Keratinocyte (primary cell): ENCODE results near the gene AKT1. TPM values are rescaled to one million over a fixed set of nuclear protein-coding genes. Genes with fewer than 3 reads are reported as not detected.
"Not testable (repeated sequence)": the region's sequence is repeated elsewhere in the genome, so short reads cannot be mapped to it uniquely, and the experiment has no call there.

Experiments
- DNase-seq: peaks from one replicate; pipeline ENCODE4 v3.0.0-alpha.2; 2011; ENCODE audit warnings: low read depth, missing footprints, low spot score
- FAIRE-seq: peaks from 2 replicates; lab custom pipeline; 2011; peaks lifted over from hg19 to GRCh38; lab: Jason Lieb, UNC
- H2AFZ ChIP-seq: 2 replicates; pipeline ENCODE4 v1.6.0; 2012; ENCODE audit warnings: low read length, control low read depth, inconsistent platforms; ENCODE audit not compliant: control insufficient read depth
- H3K27ac ChIP-seq: 2 replicates; pipeline ENCODE4 v1.5.1; 2011; ENCODE audit warnings: low read length; ENCODE audit not compliant: control insufficient read depth, insufficient read depth
- H3K27me3 ChIP-seq: 3 replicates; pipeline ENCODE4 v1.6.0; 2011; ENCODE audit warnings: low read length; ENCODE audit not compliant: control insufficient read depth, insufficient read depth; ENCODE audit errors: extremely low read depth
- H3K36me3 ChIP-seq, 2 experiments: 2 replicates in 1 of 2; 3 replicates in 1 of 2; pipeline ENCODE4 v1.5.1; 2011; ENCODE audit warnings: low read length in 2 of 2, mild to moderate bottlenecking in 1 of 2; ENCODE audit not compliant: control insufficient read depth in 2 of 2, insufficient read depth in 2 of 2; ENCODE audit errors: extremely low read depth in 1 of 2
- H3K4me1 ChIP-seq: 3 replicates; pipeline ENCODE4 v1.5.1; 2011; ENCODE audit warnings: low read length; ENCODE audit not compliant: control insufficient read depth, insufficient read depth; ENCODE audit errors: extremely low read depth
- H3K4me2 ChIP-seq: 3 replicates; pipeline ENCODE4 v1.6.0; 2011; ENCODE audit warnings: low read depth, low read length; ENCODE audit not compliant: control insufficient read depth, insufficient read depth; ENCODE audit errors: extremely low read depth
- H3K4me3 ChIP-seq, 3 experiments: fragments of 200-600 bp in 1 of 3; sonication (generic) in 1 of 3; 2 replicates in 2 of 3; 3 replicates in 1 of 3; pipeline ENCODE4 v1.5.1; 2011 to 2016; ENCODE audit warnings: low read length in 3 of 3, mild to moderate bottlenecking in 3 of 3, control low read depth in 2 of 3, inconsistent platforms in 1 of 3, low read depth in 1 of 3, mixed read lengths in 1 of 3, mixed run types in 1 of 3, moderate library complexity in 1 of 3; ENCODE audit not compliant: control insufficient read depth in 2 of 3, insufficient read depth in 2 of 3; ENCODE audit errors: extremely low read depth in 1 of 3
- H3K79me2 ChIP-seq: 2 replicates; pipeline ENCODE4 v1.6.0; 2012; ENCODE audit warnings: low read length; ENCODE audit not compliant: control insufficient read depth, insufficient read depth
- H3K9ac ChIP-seq: 3 replicates; pipeline ENCODE4 v1.6.0; 2011; ENCODE audit warnings: low read length; ENCODE audit not compliant: control insufficient read depth, insufficient read depth; ENCODE audit errors: extremely low read depth
- H3K9me1 ChIP-seq: 3 replicates; pipeline ENCODE4 v1.6.0; 2011; ENCODE audit warnings: low read length; ENCODE audit not compliant: control insufficient read depth, insufficient read depth; ENCODE audit errors: extremely low read depth
- H3K9me3 ChIP-seq: 2 replicates; pipeline ENCODE4 v1.5.1; 2012; ENCODE audit warnings: low read depth, low read length; ENCODE audit not compliant: control insufficient read depth
- H4K20me1 ChIP-seq: 3 replicates; pipeline ENCODE4 v1.6.0; 2011; ENCODE audit warnings: low read length; ENCODE audit not compliant: control insufficient read depth, insufficient read depth; ENCODE audit errors: extremely low read depth
- CTCF ChIP-seq, 3 experiments: IDR thresholded peaks in 1 of 3; conservative IDR thresholded peaks in 1 of 3; optimal IDR thresholded peaks in 1 of 3; 2 replicates in 2 of 3; 3 replicates in 1 of 3; pipeline versions ENCODE3 to v1.5.1; 2011; ENCODE audit warnings: low read length in 3 of 3, mild to moderate bottlenecking in 3 of 3, moderate library complexity in 2 of 3, control low read depth in 1 of 3, inconsistent platforms in 1 of 3; ENCODE audit not compliant: insufficient read depth in 2 of 3; ENCODE audit errors: extremely low read depth in 1 of 3
- EZH2 ChIP-seq: IDR thresholded peaks from one replicate; pipeline ENCODE4 v1.6.1; 2012; ENCODE audit warnings: inconsistent platforms, mild to moderate bottlenecking, low read length, moderate library complexity
- dilution Hi-C: fragments of 300-500 bp; cut with MboI; formaldehyde crosslinking; loops from one replicate; pipeline ENCODE4 v1.7.0; 2020; ENCODE audit warnings: low sequenced_read_pairs; ENCODE audit not compliant: extremely low pct_ligation_motif_present
- polyA plus RNA-seq, 5 experiments: library from polyadenylated mRNA; depleted of rRNA in 3 of 5; stranded (reverse) in 3 of 5; stranded (forward) in 1 of 5; unstranded in 1 of 5; fragments of >200 nt; gene quantifications; 1 replicate in 1 of 5; 2 replicates in 3 of 5; 3 replicates in 1 of 5; pipeline versions ENCODE4 v1.2.1 to v1.2.3, GENCODE V29; 2011 to 2012; ENCODE audit warnings: missing spikeins in 2 of 5, low read depth in 1 of 5, low replicate concordance in 1 of 5

AKT1 gene
- polyA plus RNA-seq, 1 donor (not counting 4 experiments of a cell fraction or from before 2014, with no cell fraction given), result 82.3 TPM

- Histone ChIP-seq H3K4me1 (peaks cover 14% of the 10 kb centered on the region), H3K9me3 (no peaks in the 10 kb centered on the region), H3K9ac (no peak overlapping the region), H3K79me2 (no peaks in the 10 kb centered on the region), H3K36me3 (no peaks in the 10 kb centered on the region), H3K4me3 (no peak overlapping the region), H3K27me3 (peaks cover 5% of the 10 kb centered on the region), H3K4me2 (no peak overlapping the region), H4K20me1 (no peaks in the 10 kb centered on the region), H3K9me1 (no peaks in the 10 kb centered on the region), H3K27ac (no peak overlapping the region), H2AFZ (no peak overlapping the region)
- no peak for FAIRE-seq
- TF ChIP-seq CTCF (optimal IDR thresholded peaks at IDR 0.05 in 1 of 3, IDR thresholded peaks at IDR 0.05 in 1 of 3, conservative IDR thresholded peaks at IDR 0.05 in 1 of 3; ENCODE audit: extremely low read depth in 1 of 3, insufficient read depth in 2 of 3, low read length in 3 of 3) (no peak), EZH2 (no peak)
- dilution Hi-C loops, result no loop called here
- no peak for DNase-seq
These were observed 65.7 kb downstream of the AKT1 start for GRCh38 chr14:104729835-104730181.

DNA sequence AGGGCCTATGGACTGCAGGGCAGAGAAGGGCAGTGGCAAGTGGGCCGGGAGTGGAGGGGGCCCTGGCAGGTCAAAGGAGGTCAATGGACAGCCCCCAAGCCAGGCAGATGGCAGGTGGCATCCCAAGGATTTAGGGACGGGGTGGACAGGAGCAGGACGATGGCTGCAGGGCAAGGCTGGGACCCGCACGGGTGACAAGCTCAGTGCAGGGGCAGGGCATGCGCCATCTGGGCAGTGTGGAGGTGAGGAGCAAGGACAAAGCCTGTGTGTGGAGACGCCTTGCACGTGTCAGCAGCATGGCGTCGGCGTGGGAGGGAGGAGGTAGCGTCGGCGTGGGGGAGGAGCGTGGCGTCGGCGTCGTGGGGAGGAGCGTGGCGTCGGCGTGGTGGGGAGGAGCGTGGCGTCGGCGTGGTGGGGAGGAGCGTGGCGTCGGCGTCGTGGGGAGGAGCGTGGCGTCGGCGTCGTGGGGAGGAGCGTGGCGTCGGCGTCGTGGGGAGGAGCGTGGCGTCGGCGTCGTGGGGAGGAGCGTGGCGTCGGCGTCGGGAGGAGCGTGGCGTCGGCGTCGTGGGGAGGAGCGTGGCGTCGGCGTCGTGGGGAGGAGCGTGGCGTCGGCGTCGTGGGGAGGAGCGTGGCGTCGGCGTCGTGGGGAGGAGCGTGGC is 66.2 kb downstream of the AKT1 start:
- dilution Hi-C loops, DNase-seq, H3K9me1 ChIP-seq, H3K9ac ChIP-seq, H3K79me2 ChIP-seq, H3K27me3 ChIP-seq, H3K4me3 ChIP-seq, H3K36me3 ChIP-seq, FAIRE-seq, H4K20me1 ChIP-seq, H2AFZ ChIP-seq, H3K9me3 ChIP-seq, H3K27ac ChIP-seq, H3K4me2 ChIP-seq: not testable (repeated sequence)
- peaks cover 16% of the 10 kb centered on the region for H3K4me1 ChIP-seq

DNA sequence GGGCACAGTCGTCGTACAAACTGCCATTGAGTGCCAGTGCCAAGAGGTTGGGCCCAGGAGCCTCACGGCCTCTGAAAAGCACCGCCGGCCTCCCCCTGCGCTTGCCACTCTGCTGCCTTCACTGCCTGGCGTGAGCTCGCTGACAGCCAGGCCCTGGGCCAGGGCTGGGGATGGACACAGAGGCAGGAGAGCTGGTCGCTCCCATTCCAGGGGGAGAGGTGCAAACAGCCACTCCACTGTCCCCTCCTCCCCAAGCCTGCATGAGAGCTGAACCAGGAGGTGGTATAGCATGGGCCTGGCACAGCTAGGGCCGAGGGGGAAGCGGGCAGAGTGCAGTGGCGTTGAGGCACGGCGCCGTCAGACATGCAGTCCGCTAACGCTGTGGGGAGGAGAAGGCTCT is 66.9 kb downstream of the AKT1 start:
- H3K27ac ChIP-seq, result no peak overlapping the region
- no peak overlapping the region for H3K4me3 ChIP-seq
- no peak overlapping the region for H2AFZ ChIP-seq
- H3K9ac ChIP-seq, result no peak overlapping the region
- DNase-seq, result no peak
- no peaks in the 10 kb centered on the region for H3K9me3 ChIP-seq
- no peaks in the 10 kb centered on the region for H3K79me2 ChIP-seq
- no peaks in the 10 kb centered on the region for H4K20me1 ChIP-seq
- H3K4me1 ChIP-seq, result peaks cover 17% of the 10 kb centered on the region
- H3K36me3 ChIP-seq, result no peaks in the 10 kb centered on the region
- no peaks in the 10 kb centered on the region for H3K9me1 ChIP-seq
- FAIRE-seq, result no peak
- dilution Hi-C loops, result no loop called here
- peaks cover 5% of the 10 kb centered on the region for H3K27me3 ChIP-seq
- TF ChIP-seq CTCF (optimal IDR thresholded peaks at IDR 0.05 in 1 of 3, IDR thresholded peaks at IDR 0.05 in 1 of 3, conservative IDR thresholded peaks at IDR 0.05 in 1 of 3; ENCODE audit: extremely low read depth in 1 of 3, insufficient read depth in 2 of 3, low read length in 3 of 3), result no peak
- no peak for TF ChIP-seq EZH2
- no peak overlapping the region for H3K4me2 ChIP-seq
